Activated CD8-positive, alpha-beta memory T cell treated with anti-CD3 and anti-CD28 coated beads, Interleukin-2, amount 50 U/mL, for 24 hours (primary cell): Measurements from ENCODE around the gene CANX.
"Not testable (repeated sequence)": the region's sequence is repeated elsewhere in the genome, so short reads cannot be mapped to it uniquely, and the experiment has no call there.

ENCODE experiments used
- DNase-seq: peaks from one replicate; pipeline ENCODE4 v3.0.0-alpha.2; 2020; ENCODE audit errors: extremely low read depth

CANX gene

GRCh38 chr5:179698935-179699615 lies at the start of gene CANX:
Gene CANX (plus strand): TSS chr5:179698967. CDS start chr5:179705682, 6,715 bp downstream.
- no peak for DNase-seq

GRCh38 chr5:179649166-179649703 lies 49.5 kb upstream of the CANX start:
- DNase-seq = not testable (repeated sequence)

- not testable (repeated sequence) for DNase-seq
These were observed 48.5 kb upstream of the CANX start for GRCh38 chr5:179650245-179650644.

- not testable (repeated sequence) for DNase-seq
These were observed 45.6 kb upstream of the CANX start for GRCh38 chr5:179653135-179653534.

- not testable (repeated sequence) for DNase-seq
These were observed 41.2 kb upstream of the CANX start for GRCh38 chr5:179657302-179658178.

- DNase-seq = not testable (repeated sequence)
These were observed 40.4 kb upstream of the CANX start for GRCh38 chr5:179658179-179658856.

- DNase-seq = not testable (repeated sequence)
These were observed 37.1 kb upstream of the CANX start for GRCh38 chr5:179661647-179662046.

GRCh38 chr5:179668391-179668790 lies 30.4 kb upstream of the CANX start:
- DNase-seq = no peak

- DNase-seq = peak; percentile 76
These were observed 20.3 kb upstream of the CANX start for GRCh38 chr5:179678223-179679013.

GRCh38 chr5:179679014-179679674 lies 19.6 kb upstream of the CANX start:
- no peak for DNase-seq

GRCh38 chr5:179680014-179680779 lies 18.6 kb upstream of the CANX start:
- no peak for DNase-seq

- no peak for DNase-seq
These were observed 17.9 kb upstream of the CANX start, which contains the start of gene CBY3 for GRCh38 chr5:179680780-179681401. Gene CBY3 (minus strand): TSS chr5:179681034. CDS start chr5:179680918, 116 bp downstream.

GRCh38 chr5:179689212-179689611 lies 9.6 kb upstream of the CANX start:
- DNase-seq = not testable (repeated sequence)

GRCh38 chr5:179694561-179694960 lies 4.2 kb upstream of the CANX start:
- no peak for DNase-seq

- no peak for DNase-seq
These were observed 2.2 kb upstream of the CANX start for GRCh38 chr5:179696603-179697002.

- no peak for DNase-seq
These were observed 1.7 kb upstream of the CANX start for GRCh38 chr5:179697108-179697507.

GRCh38 chr5:179697543-179697942 lies 1.2 kb upstream of the CANX start:
- not testable (repeated sequence) for DNase-seq

- peak; percentile 98 for DNase-seq
These were observed 503 bp upstream of the CANX start for GRCh38 chr5:179697993-179698934.
